GM10248 (cell line): Measurements from ENCODE around the gene EFCAB6.

ENCODE experiments used
- CTCF ChIA-PET: fragments of 300-600 bp; sonication (Branson Sonifier 250); formaldehyde crosslinking; extraction: SDS; loops from one replicate; lab custom pipeline; 2021; ENCODE audit warnings: antibody characterized with exemption; lab: Yijun Ruan, JAX
- POLR2A ChIA-PET: fragments of 350-650 bp; sonication (Branson Sonifier 250); formaldehyde crosslinking; extraction: SDS; loops from one replicate; lab custom pipeline; 2020; ENCODE audit warnings: antibody characterized with exemption; lab: Yijun Ruan, JAX
- DNase-seq: peaks from one replicate; pipeline ENCODE4 v3.0.0; 2012; ENCODE audit errors: extremely low spot score
- CTCF ChIP-seq: IDR thresholded peaks from 2 replicates; pipeline ENCODE4 v1.5.1; 2012; ENCODE audit warnings: mild to moderate bottlenecking, low read depth; ENCODE audit errors: extremely low read depth, missing control alignments, control extremely low read depth

EFCAB6 gene

GRCh38 chr22:43529934-43530333 is 282.2 kb downstream of the EFCAB6 start:
- ChIA-PET POLR2A (no interaction called here), CTCF (interaction anchor here (1.0 kb wide), 1 partner anchor 169 kb away, joined by 3 read pairs; no protein-coding TSS in a partner anchor)
- no peak for DNase-seq
- TF ChIP-seq CTCF, result no peak

GRCh38 chr22:43529461-43529860 is 282.6 kb downstream of the EFCAB6 start:
- ChIA-PET CTCF (interaction anchor here (1.0 kb wide), 1 partner anchor 169 kb away, joined by 3 read pairs; no protein-coding TSS in a partner anchor), POLR2A (no interaction called here)
- TF ChIP-seq CTCF, result no peak
- no peak for DNase-seq

DNA sequence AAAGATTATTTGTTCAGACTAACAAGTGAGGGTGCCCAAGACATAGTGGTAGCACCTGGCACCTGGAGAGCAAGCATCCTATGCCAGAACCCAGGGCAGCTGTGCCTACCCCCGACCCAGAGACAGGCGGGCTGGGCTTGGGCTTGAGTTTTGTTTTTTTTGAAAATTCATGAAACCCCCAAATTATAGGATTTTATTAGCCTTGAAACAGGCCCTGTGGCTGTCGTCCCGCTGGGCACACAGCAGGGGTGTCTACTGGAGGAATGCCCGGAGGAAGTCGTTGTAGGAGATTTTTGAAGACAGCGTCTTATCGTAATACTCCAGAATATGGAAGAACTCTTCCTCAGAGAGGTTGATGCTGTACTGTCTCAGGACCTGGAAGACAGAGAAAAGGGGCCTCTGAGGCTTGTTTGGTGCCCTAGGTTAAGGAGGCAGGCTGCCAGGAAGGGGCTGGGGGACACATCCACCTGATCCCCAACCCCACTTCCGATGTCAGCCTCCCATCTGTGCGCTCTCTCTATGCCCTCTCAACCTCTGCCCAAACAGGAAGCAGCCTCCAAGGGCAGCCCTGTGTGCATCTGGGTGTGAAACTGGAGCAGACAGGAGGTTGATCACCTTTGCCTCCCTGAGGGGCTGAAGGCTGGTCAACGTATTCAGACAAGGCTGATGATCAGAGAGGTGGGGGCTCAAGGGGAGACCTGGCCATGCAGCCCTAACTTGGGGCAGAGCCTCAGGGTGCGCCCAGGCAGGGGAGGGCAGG is 283.3 kb downstream of the EFCAB6 start:
- DNase-seq, result no peak
- POLR2A ChIA-PET, result no interaction called here
- TF ChIP-seq CTCF, result no peak
- CTCF ChIA-PET, result interaction anchor here (1.0 kb wide), 1 partner anchor 170 kb away, joined by 3 read pairs; no protein-coding TSS in a partner anchor

- ChIA-PET POLR2A (no interaction called here), CTCF (interaction anchor here (1.3 kb wide), 1 partner anchor 15 kb away, joined by 3 read pairs; no protein-coding TSS in a partner anchor)
- no peak for DNase-seq
- TF ChIP-seq CTCF, result no peak
Observed at GRCh38 chr22:43526946-43527345, 285.2 kb downstream of the EFCAB6 start.

GRCh38 chr22:43526117-43526655 is 285.9 kb downstream of the EFCAB6 start:
- POLR2A ChIA-PET, result no interaction called here
- CTCF ChIA-PET, result no interaction called here
- no peak for TF ChIP-seq CTCF

DNA sequence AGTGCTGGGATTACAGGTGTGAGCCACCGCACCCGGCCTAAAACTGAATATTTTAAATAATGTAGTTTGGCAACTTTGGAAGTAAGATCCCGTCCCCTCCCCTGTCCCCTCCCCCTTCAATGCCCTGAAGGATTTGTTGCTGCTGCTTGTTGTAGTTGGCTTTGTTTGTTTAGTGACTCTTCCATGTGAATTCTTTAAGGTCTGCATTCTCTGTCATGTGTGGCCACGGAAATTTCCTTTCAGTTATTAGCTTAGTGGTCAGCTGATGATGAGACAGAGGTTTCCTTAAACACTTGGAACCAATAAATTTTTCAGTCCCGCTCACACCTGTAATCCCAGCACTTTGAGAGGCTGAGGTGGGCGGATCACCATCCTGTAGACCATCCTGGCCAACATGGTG is 290.4 kb downstream of the EFCAB6 start:
- POLR2A ChIA-PET, result no interaction called here
- TF ChIP-seq CTCF, result no peak
- no peak for DNase-seq
- CTCF ChIA-PET, result interaction anchor here (0.9 kb wide), 1 partner anchor 22 kb away, joined by 3 read pairs; no protein-coding TSS in a partner anchor

More at GRCh38 chr22:43526117-43526655, 285.9 kb downstream of the EFCAB6 start:
- DNase-seq, result no peak
